Adipocyte (in vitro differentiated cells): ENCODE results near the gene ARF1.

Experiments used
- DNase-seq: peaks from one replicate; pipeline ENCODE4 v3.0.0-alpha.2; 2015; ENCODE audit warnings: low read depth
- H3K27me3 ChIP-seq: replicated peaks from 2 replicates; pipeline ENCODE4 v1.7.0; 2013; ENCODE audit warnings: mild to moderate bottlenecking, low read length, moderate library complexity; ENCODE audit not compliant: control insufficient read depth, insufficient read depth
- H3K36me3 ChIP-seq: 2 replicates; pipeline ENCODE4 v1.7.0; 2013; ENCODE audit warnings: low read length, mild to moderate bottlenecking, moderate library complexity; ENCODE audit not compliant: control insufficient read depth, insufficient read depth, severe bottlenecking
- H3K4me1 ChIP-seq: 2 replicates; pipeline ENCODE4 v1.7.0; 2013; ENCODE audit warnings: mild to moderate bottlenecking, low read length, moderate library complexity; ENCODE audit not compliant: control insufficient read depth, insufficient read depth
- H3K4me3 ChIP-seq: 2 replicates; pipeline ENCODE4 v1.7.0; 2013; ENCODE audit warnings: mild to moderate bottlenecking, low read length, moderate library complexity
- H3K9ac ChIP-seq: 2 replicates; pipeline ENCODE4 v1.7.0; 2013; ENCODE audit warnings: mild to moderate bottlenecking, low read length, moderate library complexity
- H3K9me3 ChIP-seq: 2 replicates; pipeline ENCODE4 v1.7.0; 2013; ENCODE audit warnings: mild to moderate bottlenecking, low read length, moderate library complexity; ENCODE audit not compliant: control insufficient read depth

The ARF1 gene

DNA sequence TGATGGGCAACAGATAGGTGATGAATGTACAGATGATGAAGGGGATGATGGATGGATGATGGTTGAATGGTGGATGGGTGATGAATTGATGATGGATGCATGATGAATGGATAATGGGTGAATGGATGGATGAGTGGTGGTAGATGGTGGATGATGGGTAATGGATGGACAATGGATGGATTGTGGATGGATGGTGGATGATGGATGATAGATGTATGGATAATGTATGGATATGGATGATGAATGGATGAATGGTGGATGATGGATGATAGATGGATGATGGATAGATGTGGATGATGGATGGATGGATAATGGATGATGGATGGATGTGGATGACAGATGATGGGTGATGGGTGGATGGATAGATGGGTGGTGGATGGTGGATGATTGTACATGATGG is 40.0 kb upstream of the ARF1 start:
- Histone ChIP-seq H3K4me3 (no peak overlapping the region), H3K9ac (no peak overlapping the region), H3K27me3 (peaks cover 47% of the 10 kb centered on the region), H3K9me3 (no peaks in the 10 kb centered on the region), H3K36me3 (no peaks in the 10 kb centered on the region), H3K4me1 (no peaks in the 10 kb centered on the region)
- DNase-seq: no peak

DNA sequence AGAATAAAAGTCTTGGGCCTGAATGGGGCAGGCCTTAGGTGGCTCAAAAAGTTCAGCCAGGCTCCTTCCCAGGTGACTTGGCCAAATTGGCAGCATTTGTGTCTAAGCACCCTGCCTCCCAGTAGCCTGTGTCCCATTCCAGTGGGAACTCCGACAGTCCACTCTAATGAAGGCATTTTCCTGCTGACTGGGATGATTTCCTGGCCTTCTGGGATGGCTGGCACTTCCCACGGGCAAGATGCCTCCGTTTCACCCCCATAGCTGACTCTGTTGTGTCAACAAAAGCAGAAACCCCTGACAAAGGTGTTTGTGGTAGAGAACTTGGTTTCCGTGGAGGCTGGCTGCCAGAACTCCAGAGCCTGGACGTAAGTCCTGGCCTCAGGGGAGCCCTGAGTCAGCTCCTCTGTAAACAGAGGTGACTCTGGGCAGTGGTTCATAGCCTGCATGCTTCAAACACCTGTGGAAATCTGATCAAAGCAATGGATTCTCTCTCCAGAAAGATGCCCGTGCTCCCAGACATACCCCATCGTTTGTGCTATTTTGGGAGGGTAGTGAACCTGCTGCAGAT is 39.1 kb upstream of the ARF1 start:
- Histone ChIP-seq H3K4me1 (no peaks in the 10 kb centered on the region), H3K36me3 (no peaks in the 10 kb centered on the region), H3K9ac (no peak overlapping the region), H3K9me3 (no peaks in the 10 kb centered on the region), H3K27me3 (peaks cover 52% of the 10 kb centered on the region), H3K4me3 (no peak overlapping the region)
- DNase-seq: no peak

DNA sequence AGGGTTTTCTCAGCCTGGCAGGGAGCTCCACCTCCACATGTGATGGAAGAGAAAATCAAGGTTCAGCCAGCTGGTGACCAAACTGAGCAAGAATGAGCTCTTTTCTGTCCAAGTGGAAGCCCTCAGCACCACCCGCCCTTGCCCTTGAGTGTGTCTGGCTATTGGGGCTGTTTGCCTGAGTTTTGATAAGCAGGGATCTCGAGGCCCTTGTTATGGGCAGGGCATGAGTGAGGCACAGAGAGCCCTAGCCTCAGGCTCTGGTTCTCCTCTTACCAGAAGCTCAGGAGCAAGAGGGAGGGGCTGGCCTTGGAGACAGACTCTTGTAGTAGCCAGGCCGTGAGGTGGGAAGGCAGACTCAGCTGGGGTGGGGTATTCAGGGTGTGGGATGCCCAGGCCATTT is 37.5 kb upstream of the ARF1 start:
- no peaks in the 10 kb centered on the region for H3K9me3 ChIP-seq
- no peak overlapping the region for H3K9ac ChIP-seq
- peaks cover 46% of the 10 kb centered on the region for H3K27me3 ChIP-seq
- no peaks in the 10 kb centered on the region for H3K36me3 ChIP-seq
- no peak overlapping the region for H3K4me3 ChIP-seq
- DNase-seq: peak; percentile 19
- H3K4me1 ChIP-seq: no peaks in the 10 kb centered on the region

DNA sequence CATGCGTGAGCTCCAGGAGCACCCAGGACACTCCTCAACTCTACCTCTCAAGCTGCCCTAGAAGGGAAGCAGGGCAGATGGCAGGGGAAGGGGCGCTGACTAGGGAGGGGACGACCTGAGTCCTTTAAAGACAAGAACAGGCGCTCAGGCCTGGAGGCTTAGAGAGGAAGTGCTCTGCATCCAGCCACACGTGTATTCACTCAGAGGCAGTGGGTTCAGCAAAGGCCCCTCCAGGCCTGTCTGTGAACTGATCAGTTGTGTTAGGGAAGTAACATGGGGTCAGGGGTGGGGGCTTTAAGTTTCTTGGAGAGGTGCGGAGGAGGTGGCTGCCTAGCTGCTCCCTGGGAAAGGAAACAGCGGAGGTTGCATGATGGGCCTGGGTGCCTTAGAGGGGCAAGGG is 37.1 kb upstream of the ARF1 start:
- Histone ChIP-seq H3K9ac (no peak overlapping the region), H3K4me3 (no peak overlapping the region), H3K9me3 (no peaks in the 10 kb centered on the region), H3K4me1 (no peaks in the 10 kb centered on the region), H3K36me3 (no peaks in the 10 kb centered on the region), H3K27me3 (peaks cover 46% of the 10 kb centered on the region)
- no peak for DNase-seq

DNA sequence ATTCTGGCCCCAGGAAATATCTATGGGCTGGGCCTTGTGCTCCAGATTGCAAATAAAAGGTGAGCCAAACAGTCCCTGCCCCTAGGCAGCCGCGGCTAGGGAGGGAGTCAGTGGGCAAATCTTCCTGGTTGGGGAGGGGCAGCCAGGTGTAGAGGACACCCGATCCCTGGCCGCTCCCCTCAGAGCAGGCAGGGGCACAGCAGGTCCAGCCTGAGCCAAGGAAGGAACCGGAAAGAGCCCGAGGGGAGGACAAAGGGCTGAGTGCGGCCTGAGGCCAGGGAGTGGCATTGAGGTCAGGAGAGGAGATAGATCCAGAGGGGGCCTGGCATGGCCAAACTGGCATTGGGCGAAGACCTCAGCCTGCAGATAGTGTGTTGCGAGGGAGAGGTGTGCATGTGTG is 36.6 kb upstream of the ARF1 start:
- Histone ChIP-seq H3K36me3 (no peaks in the 10 kb centered on the region), H3K9ac (no peak overlapping the region), H3K27me3 (peaks cover 50% of the 10 kb centered on the region), H3K4me1 (no peaks in the 10 kb centered on the region), H3K4me3 (no peak overlapping the region), H3K9me3 (no peaks in the 10 kb centered on the region)
- no peak for DNase-seq

DNA sequence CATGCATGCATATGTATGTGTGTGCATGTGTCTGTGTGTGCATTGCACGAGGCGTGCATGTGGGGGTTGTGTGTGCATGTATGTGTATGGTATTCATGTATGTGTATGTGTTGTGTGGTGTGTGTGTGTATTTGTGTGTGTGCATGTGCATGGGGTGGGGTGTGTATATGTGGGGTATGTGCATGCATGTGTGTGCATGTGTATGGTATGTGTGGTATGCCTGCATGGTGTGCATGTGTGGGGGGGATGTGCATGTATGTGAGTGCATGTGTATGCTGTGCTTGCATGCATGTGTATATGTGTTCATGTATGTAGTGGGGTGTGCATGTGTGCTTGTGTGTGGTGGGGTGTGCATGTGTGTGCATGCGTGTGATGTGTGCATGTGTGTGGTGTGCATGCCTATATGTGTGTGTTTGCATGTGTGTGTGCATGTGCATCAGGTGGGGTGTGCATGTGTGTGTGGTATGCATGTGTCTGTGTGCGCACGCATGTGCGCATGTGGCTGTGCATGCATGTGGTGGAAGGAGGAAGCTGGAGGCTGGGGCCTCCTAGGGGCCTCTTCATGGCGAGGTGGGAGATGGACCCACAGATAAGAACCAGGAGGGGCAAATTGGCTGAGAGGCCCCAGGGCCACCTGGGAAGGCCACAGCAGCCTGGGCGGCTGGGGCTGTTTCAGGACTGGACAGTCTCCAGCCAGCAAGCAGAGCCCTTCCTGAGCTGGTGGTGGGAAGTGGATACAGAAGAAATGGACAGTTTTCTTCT is 35.9 kb upstream of the ARF1 start:
- no peak overlapping the region for H3K9ac ChIP-seq
- peaks cover 4% of the 10 kb centered on the region for H3K9me3 ChIP-seq
- no peaks in the 10 kb centered on the region for H3K4me1 ChIP-seq
- no peak for DNase-seq
- no peak overlapping the region for H3K4me3 ChIP-seq
- H3K36me3 ChIP-seq: no peaks in the 10 kb centered on the region
- H3K27me3 ChIP-seq: peaks cover 55% of the 10 kb centered on the region

DNA sequence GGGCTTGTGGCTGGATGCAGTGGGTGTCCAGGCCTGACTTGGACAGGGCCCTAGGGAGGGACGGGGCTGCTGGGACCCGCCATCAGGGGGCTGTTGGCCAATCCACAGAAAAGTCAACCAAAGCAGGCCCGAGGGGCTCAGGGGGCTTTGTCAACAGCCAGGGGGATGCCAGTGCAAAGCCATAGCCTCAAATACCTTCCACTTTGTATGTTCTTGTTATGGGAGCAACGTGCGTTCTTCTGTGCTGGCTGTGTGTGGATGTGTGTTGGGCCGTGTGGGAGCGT is 35.4 kb upstream of the ARF1 start:
- Histone ChIP-seq H3K36me3 (no peaks in the 10 kb centered on the region), H3K9me3 (peaks cover 4% of the 10 kb centered on the region), H3K4me3 (no peak overlapping the region), H3K27me3 (peaks cover 54% of the 10 kb centered on the region), H3K9ac (no peak overlapping the region), H3K4me1 (no peaks in the 10 kb centered on the region)
- no peak for DNase-seq

DNA sequence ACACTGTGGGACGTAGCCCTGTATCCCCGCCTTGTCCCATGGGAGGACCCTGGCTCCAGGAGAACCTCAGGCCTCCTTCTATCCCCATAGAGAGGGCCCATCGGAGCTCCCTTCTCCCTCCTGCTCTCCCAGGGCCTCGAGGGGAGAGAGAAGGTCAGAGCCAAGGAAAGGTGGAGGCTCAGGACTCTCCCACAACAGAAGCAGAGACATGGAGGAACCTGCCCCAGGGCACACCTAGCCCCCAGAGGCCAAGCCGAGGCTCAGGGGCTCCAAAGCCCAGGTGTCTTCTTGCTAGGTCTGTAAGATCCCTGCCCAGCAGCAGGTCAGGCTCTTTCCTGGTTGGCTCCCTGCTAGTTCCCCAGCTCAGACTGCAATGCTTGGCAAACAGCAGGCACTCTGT is 34.4 kb upstream of the ARF1 start:
- Histone ChIP-seq H3K9me3 (peaks cover 4% of the 10 kb centered on the region), H3K27me3 (peaks cover 50% of the 10 kb centered on the region), H3K36me3 (no peaks in the 10 kb centered on the region), H3K4me1 (no peaks in the 10 kb centered on the region), H3K9ac (no peak overlapping the region), H3K4me3 (no peak overlapping the region)
- DNase-seq: no peak

DNA sequence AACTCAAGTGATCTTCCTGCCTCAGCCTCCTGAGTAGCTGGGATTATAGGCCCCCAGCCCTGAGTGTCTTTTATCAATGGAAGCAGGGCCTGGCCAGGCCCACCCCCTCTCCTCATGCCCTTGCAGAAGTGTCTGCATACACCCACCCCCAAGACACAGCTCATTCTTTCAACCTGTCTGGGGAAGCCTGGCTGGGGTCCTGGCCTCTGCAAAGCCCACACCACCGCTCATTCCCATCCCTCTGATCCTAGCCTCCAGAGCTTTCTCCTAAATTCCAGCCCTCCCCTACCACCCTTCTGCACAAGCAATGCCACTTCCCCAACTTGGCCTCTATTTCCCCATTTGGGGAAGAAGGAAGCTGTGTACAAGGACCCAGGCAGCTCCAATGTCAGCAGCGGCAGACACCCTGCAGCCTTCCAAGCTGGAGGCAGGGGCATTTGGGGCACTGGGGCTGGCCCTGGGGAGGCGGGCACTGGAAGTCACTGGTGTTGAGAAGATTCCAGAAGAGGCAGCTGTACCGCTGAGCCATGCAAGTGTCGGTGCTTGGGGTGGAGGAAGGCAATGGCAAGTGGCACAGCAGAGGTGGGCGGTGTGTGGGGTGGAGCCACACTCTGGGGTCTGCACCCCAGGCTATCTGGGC is 33.7 kb upstream of the ARF1 start:
- no peak overlapping the region for H3K4me3 ChIP-seq
- H3K27me3 ChIP-seq: peaks cover 49% of the 10 kb centered on the region
- no peak for DNase-seq
- no peak overlapping the region for H3K9ac ChIP-seq
- H3K9me3 ChIP-seq: peaks cover 4% of the 10 kb centered on the region
- H3K4me1 ChIP-seq: no peaks in the 10 kb centered on the region
- H3K36me3 ChIP-seq: no peaks in the 10 kb centered on the region

DNA sequence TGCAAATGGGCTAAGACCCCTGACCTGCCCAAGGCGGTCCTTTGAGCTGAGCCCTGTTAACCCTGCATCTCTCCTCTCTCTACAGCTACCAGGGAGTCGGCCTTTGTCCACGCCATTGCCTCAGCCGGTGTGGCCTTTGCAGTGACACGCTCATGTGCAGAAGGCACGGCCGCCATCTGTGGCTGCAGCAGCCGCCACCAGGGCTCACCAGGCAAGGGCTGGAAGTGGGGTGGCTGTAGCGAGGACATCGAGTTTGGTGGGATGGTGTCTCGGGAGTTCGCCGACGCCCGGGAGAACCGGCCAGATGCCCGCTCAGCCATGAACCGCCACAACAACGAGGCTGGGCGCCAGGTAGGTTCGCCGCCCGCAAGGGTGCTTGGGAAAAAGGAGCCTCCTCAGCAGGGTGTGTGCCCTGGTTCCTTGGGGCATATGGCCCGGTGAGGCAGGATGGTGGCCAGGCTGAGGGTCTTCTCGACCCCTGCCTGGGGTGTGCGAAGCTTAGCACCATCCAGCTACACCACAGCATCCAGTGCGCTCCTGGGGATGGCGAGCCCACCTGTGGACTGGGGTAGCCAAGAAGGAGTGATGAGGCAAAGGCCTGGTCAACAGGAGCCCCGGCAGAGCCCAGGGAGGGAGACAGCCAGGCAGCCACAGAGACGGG is 31.8 kb upstream of the ARF1 start:
- peaks cover 12% of the 10 kb centered on the region for H3K9me3 ChIP-seq
- DNase-seq: no peak

DNA sequence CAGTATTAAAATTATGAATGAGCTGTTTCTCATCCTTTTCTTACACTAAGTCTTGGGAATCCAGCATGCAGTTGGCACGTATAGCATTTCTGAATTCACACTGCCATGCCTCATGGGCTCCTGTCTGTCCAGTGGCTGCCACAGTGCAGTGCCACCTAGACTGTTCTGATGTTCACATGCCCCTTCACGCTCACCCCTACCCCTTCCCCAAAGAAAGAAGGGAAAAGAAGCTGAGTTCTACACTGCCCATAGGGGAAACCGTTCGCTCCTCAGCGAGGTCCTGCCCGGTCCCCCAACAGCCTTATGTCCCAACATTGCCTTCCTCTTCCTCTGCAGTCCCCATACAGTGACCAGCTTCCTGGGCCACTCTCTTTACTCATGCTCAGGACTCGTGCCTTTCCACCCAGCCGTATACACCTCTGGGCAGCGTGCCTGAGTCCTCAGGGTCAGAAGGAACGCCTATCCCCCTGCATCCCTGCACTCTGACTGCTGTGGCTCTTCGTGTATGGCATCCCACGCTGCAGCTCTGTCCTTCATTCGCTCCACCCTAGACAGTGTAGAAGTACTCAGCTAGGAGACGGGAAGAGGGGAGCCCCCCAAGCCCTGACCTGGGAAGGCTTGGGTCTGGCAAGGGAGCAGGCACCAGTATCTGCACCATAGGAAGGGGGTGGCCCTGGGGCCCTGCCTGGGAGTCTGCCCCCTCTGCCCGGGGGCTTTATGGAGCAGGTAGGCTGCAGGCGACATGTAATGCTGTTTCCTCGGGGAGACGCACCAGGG is 24.1 kb upstream of the ARF1 start:
- H3K4me1 ChIP-seq: peaks cover 4% of the 10 kb centered on the region
- H3K4me3 ChIP-seq: no peak overlapping the region
- no peak for DNase-seq
- peaks cover 66% of the 10 kb centered on the region for H3K27me3 ChIP-seq
- H3K9ac ChIP-seq: no peak overlapping the region
- H3K9me3 ChIP-seq: peaks cover 16% of the 10 kb centered on the region
- no peaks in the 10 kb centered on the region for H3K36me3 ChIP-seq

More for the DNA sequence above, 31.8 kb upstream of the ARF1 start:
- H3K4me1 ChIP-seq: no peaks in the 10 kb centered on the region
- no peak overlapping the region for H3K9ac ChIP-seq
- H3K4me3 ChIP-seq: no peak overlapping the region
- H3K27me3 ChIP-seq: peaks cover 53% of the 10 kb centered on the region
- H3K36me3 ChIP-seq: no peaks in the 10 kb centered on the region
